HEK293 (cell line): Measurements from ENCODE around the gene IGFBP5.

Source experiments
- BCL11B ChIP-seq: fragments of 450-650 bp; formaldehyde crosslinking; IDR thresholded peaks from 2 replicates; pipeline ENCODE4 v1.5.1; 2016; ENCODE audit warnings: low read depth, missing biosample characterization, missing genetic modification characterization
- CTCF ChIP-seq: fragments of 450-650 bp; formaldehyde crosslinking; IDR thresholded peaks from 2 replicates; pipeline ENCODE4 v1.5.1; 2016; ENCODE audit warnings: missing biosample characterization, missing genetic modification characterization
- SCRT1 ChIP-seq: fragments of 450-650 bp; formaldehyde crosslinking; IDR thresholded peaks from 2 replicates; pipeline ENCODE4 v1.5.1; 2016; ENCODE audit warnings: missing biosample characterization, missing genetic modification characterization, borderline replicate concordance
- YY1 ChIP-seq: fragments of 450-650 bp; formaldehyde crosslinking; IDR thresholded peaks from 2 replicates; pipeline ENCODE4 v1.5.1; 2018; ENCODE audit warnings: missing biosample characterization, missing genetic modification characterization
- ZNF274 ChIP-seq, 2 experiments: fragments of 200-500 bp in 1 of 2; fragments of 450-650 bp in 1 of 2; sonication (Bioruptor generic) in 1 of 2; formaldehyde crosslinking in 1 of 2; IDR thresholded peaks; 2 replicates each; pipeline versions ENCODE4 v1.5.1 to v1.6.1; 2014 to 2016; ENCODE audit warnings: borderline replicate concordance in 1 of 2, inconsistent platforms in 1 of 2, low read length in 1 of 2, missing biosample characterization in 1 of 2, missing genetic modification characterization in 1 of 2
- ZNF362 ChIP-seq: fragments of 450-650 bp; formaldehyde crosslinking; IDR thresholded peaks from 2 replicates; pipeline ENCODE4 v1.5.1; 2016; ENCODE audit warnings: missing biosample characterization, missing genetic modification characterization
- ZNF677 ChIP-seq: fragments of 450-650 bp; IDR thresholded peaks from 2 replicates; pipeline ENCODE4 v1.5.0; 2018; ENCODE audit warnings: missing biosample characterization, mild to moderate bottlenecking, missing genetic modification characterization, moderate library complexity

GRCh38 chr2:216648105-216648504 lies 47.2 kb downstream of the IGFBP5 start:
- TF ChIP-seq CTCF (tag by site-specific recombination): no peak
- no peak for TF ChIP-seq YY1
- TF ChIP-seq ZNF362 (tag by site-specific recombination): no peak
- no peak for TF ChIP-seq ZNF677 (tag by site-specific recombination)
- TF ChIP-seq BCL11B (tag by site-specific recombination): no peak
- TF ChIP-seq SCRT1 (tag by site-specific recombination): no peak
- TF ChIP-seq ZNF274 (IDR thresholded peaks at IDR 0.05; ENCODE audit: low read length): no peak
- TF ChIP-seq ZNF274 (tag by site-specific recombination; IDR thresholded peaks at IDR 0.05; ENCODE audit: borderline replicate concordance): no peak
